ENCODE data around the gene CDH12.
"Not testable (repeated sequence)": the region's sequence is repeated elsewhere in the genome, so short reads cannot be mapped to it uniquely, and the experiment has no call there.

Gene CDH12

DNA sequence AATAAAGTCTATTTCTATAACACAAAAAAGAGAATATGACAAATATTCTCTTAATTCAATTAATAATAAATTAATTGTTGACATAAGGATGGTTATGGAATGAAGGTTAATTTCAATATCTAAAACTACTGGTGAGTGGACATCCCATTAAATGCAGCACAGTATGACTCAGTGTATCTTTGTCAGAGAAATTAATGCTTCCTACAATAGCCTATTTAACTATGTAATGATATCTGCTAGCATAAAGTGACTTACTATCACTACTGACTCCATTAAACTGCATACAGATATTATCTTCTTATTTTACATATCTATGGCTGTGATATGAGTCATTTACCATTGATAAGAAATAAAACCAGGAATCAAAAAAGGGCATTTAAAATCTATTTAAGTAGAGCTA, 298.7 kb downstream of the CDH12 start:
- no peak for DNase-seq

GRCh38 chr5:22549876-22550671, 303.1 kb downstream of the CDH12 start:
- DNase-seq, result no peak

- DNase-seq, result no peak
These were observed 310.8 kb downstream of the CDH12 start for GRCh38 chr5:22542340-22542739.

GRCh38 chr5:22541037-22541436, 312.1 kb downstream of the CDH12 start:
- DNase-seq, result no peak

DNA sequence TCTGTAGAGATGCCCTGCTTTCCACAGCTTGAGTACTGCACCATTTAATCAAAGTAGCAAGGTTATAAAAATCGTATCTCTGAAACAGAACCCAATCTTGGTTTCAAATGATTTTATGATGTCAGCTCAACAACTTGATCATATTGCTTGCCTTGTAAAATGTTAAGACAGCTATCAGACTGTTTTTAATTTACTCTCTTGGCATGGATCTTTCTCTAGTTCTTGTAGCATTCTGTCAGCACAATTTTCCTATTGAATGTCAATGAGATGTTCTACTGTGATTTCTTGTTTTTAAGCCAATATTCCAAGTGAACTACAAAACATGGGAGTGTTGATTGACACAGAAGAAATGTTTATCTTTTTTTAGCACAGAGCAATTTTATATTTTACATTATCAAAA, 313.4 kb downstream of the CDH12 start:
- DNase-seq, result no peak

DNA sequence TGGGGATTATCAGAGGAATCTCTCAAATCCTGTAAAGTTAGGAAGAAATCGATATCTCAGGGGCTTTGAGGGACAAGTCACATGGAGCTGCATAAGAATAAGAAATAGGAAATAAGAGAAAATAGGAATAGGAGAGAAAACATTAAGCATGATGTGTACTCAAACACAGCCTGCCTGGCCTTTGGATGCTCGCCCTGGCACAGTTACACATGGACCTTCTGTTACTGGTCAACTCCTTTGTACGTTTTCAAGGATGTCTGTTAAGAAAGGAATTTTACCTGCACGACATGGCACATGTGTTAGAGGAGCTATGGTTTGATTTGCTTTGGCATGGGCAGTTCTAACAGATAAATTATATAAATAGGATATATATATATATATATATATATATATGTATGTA, 321.2 kb downstream of the CDH12 start:
- no peak for DNase-seq

- no peak for DNase-seq
These were observed 331.6 kb downstream of the CDH12 start for GRCh38 chr5:22521521-22521920.

- not testable (repeated sequence) for DNase-seq
These were observed 336.6 kb downstream of the CDH12 start for GRCh38 chr5:22516497-22516896.

- DNase-seq, result no peak
These were observed 338.9 kb downstream of the CDH12 start for GRCh38 chr5:22514231-22514630.

- DNase-seq, result no peak
These were observed 347.3 kb downstream of the CDH12 start for GRCh38 chr5:22505891-22506290.

GRCh38 chr5:22504411-22504810, 348.7 kb downstream of the CDH12 start:
- DNase-seq, result no peak

DNA sequence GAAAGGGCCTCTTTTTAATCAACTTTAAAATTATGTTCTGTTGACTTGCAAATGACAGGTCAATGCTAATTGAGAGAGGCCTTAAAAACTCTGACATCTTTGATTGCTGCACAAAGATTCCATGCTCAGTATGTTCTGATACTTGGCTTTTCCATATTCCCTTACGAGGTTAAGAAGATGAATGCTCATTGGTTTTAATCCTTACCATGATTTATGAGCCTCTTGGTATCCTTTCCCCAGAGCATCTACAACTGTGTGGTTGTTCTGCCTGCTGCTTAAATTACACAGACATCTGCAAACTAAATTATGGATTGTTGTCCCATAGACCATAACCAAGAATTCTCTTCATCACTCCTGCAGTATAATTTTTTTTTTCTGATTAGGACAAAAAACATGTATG, 352.6 kb downstream of the CDH12 start:
- no peak for DNase-seq

DNA sequence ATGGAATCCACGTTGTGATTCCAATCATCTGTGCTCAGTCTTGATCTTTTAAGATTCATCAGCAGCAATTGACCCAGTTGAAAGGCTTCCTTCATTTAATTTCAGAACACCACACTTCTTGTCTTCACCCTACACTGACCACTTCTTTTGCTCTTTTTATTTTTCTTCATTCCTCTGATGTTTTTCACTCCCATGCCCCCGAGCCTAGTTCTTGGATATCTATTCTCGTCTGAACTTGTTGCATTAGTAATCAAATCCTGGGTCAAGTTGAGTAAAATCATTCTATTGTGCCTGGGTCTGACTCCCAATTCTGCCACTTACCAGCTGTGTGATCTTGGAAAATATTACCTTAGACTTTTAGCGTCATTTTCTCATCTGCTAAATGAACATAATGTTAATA, 356.5 kb downstream of the CDH12 start:
- DNase-seq, result no peak

DNA sequence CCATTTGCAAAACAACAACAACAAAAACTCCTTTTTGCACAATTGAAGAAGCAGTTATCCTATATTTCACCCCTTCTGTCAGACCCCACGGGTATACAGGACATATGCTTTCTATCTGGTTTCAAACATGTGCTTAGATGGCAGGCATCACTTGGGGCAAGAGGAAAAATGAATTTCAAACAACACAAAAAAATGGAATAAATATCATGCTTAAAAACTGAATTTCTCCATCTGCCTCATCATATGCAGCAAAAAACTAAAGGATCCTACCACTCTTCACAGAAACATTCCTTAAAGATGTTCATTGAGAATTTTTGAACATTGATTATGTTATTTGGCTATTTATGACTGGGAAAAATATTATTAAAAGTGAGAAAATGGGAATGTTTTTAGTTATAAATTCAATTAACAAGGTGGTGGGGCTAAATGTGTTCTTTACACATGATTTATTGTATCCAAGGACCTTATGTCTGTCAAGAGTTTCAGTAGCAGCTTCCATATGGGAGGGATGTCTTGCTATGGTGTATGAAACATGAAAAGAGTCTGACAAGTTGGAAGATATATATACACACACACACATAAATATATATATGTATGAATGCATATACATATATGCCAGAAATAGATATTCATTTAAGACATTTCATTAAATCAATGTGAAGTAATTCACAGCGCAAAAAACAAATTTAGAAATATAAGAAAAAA, 358.0 kb downstream of the CDH12 start:
- no peak for DNase-seq

- DNase-seq, result no peak
These were observed 364.7 kb downstream of the CDH12 start for GRCh38 chr5:22488427-22488826.

GRCh38 chr5:22480305-22480704, 372.8 kb downstream of the CDH12 start:
- DNase-seq, result no peak

DNA sequence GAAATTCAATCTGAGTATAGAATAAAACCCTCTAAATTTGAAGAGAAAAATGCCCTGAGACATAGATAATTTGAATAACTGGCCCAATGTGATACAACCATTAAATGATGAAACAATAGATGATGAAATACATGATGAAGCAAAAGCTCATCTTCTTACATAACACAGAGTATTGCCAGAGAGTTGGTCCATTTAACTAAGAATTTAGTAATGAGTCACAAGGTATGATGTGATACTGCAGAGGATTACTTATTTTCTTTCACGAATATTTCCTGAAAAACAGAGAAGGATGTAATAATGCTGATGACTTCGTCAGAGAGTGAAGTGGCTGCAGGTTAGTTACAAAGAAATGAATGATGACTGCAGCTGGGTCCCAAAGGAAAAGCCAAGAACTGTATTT, 379.3 kb downstream of the CDH12 start:
- no peak for DNase-seq

DNA sequence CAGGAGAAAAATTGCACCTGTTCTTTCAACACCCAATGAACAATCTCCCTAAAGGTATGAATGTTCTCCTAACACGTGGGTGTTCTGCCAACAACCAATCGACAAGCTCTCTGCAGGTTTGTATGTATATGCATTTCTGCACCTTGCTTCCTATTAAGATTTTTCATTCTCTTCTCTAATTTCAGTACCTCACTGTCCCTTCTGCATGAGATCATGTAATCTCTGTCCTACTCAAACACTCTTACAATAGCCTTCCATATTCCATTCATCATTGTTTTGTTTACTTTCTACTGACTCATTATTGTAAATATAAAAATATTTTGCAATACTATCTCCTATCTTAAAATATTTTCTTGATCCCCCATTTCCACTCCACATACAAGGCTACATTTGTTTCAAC, 382.0 kb downstream of the CDH12 start:
- no peak for DNase-seq

GRCh38 chr5:22470408-22470807, 382.7 kb downstream of the CDH12 start:
- DNase-seq, result no peak

- no peak for DNase-seq
These were observed 387.5 kb downstream of the CDH12 start for GRCh38 chr5:22465616-22466015.

DNA sequence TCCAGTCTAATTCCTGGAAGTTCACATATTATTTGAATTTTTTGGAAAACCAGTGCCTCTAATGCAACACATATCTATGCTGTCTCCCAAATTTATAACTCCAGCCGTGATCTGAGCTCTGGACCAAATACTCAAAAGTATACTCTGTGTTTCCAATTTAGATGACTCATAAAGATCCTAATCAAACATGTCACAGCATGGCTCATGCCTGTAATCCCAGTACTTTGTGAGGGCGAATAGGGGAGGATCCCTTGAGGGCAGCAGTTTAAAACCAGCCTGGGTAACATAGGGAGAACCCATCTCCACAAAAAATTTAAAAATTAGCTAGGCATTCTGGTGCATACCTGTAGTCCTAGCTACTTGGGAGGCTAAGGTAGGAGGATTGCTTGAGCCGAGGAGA, 388.0 kb downstream of the CDH12 start:
- no peak for DNase-seq

DNA sequence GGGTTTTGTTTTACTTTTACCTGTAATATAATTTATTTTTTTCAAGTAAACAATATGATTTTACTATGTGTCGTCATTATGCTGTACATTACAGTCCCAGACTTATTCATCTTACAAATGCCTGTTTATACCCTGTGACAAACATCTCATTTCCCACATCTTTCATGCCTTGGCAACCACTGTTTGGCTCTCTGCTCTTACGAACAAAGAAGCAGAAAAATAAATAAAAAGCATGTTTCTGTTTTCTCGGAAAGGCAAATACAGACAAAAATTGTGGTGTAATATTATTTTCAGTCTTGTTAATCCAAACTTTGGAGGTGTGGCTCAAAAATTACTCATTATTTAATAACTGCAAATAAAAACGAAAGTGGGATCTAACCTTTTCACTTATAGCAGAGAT, 393.0 kb downstream of the CDH12 start:
- no peak for DNase-seq

GRCh38 chr5:22432905-22433304, 420.2 kb downstream of the CDH12 start:
- DNase-seq, result no peak

GRCh38 chr5:22431840-22432239, 421.3 kb downstream of the CDH12 start:
- no peak for DNase-seq

GRCh38 chr5:22431406-22431805, 421.7 kb downstream of the CDH12 start:
- no peak for DNase-seq

Data from activated gamma-delta T cell treated with Interleukin-2 at 50 U/mL for 16 hours (primary cell).